ENCODE measurements around the gene MAML2.

The MAML2 gene

GRCh38 chr11:96112192-96113128, 230.5 kb downstream of the MAML2 start:
- DNase-seq, result no peak

- no peak for DNase-seq
These were observed 231.7 kb downstream of the MAML2 start for GRCh38 chr11:96111308-96111707.

- DNase-seq, result no peak
These were observed 232.7 kb downstream of the MAML2 start for GRCh38 chr11:96110302-96110701.

- DNase-seq, result no peak
These were observed 233.5 kb downstream of the MAML2 start for GRCh38 chr11:96109331-96110030.

GRCh38 chr11:96107143-96107824, 235.7 kb downstream of the MAML2 start:
- no peak for DNase-seq

- no peak for DNase-seq
These were observed 236.3 kb downstream of the MAML2 start for GRCh38 chr11:96106645-96107044.

GRCh38 chr11:96105944-96106343, 237.1 kb downstream of the MAML2 start:
- DNase-seq, result no peak

- DNase-seq, result no peak
These were observed 237.6 kb downstream of the MAML2 start for GRCh38 chr11:96105197-96105895.

- no peak for DNase-seq
These were observed 238.5 kb downstream of the MAML2 start for GRCh38 chr11:96104496-96104895.

- DNase-seq, result no peak
These were observed 239.3 kb downstream of the MAML2 start for GRCh38 chr11:96103721-96104120.

- DNase-seq, result no peak
These were observed 239.9 kb downstream of the MAML2 start for GRCh38 chr11:96103102-96103501.

GRCh38 chr11:96102664-96103078, 240.3 kb downstream of the MAML2 start:
- no peak for DNase-seq

GRCh38 chr11:96101146-96101545, 241.8 kb downstream of the MAML2 start:
- DNase-seq, result no peak

GRCh38 chr11:96098511-96099241, 244.3 kb downstream of the MAML2 start:
- DNase-seq, result no peak

GRCh38 chr11:96097844-96098421, 245.1 kb downstream of the MAML2 start:
- no peak for DNase-seq

- DNase-seq, result no peak
These were observed 246.6 kb downstream of the MAML2 start for GRCh38 chr11:96096360-96096759.

- DNase-seq, result no peak
These were observed 247.1 kb downstream of the MAML2 start for GRCh38 chr11:96095884-96096303.

- no peak for DNase-seq
These were observed 248.8 kb downstream of the MAML2 start for GRCh38 chr11:96094156-96094555.

- no peak for DNase-seq
These were observed 250.5 kb downstream of the MAML2 start for GRCh38 chr11:96092511-96092910.

GRCh38 chr11:96091476-96091875, 251.5 kb downstream of the MAML2 start:
- no peak for DNase-seq

- DNase-seq, result no peak
These were observed 252.3 kb downstream of the MAML2 start for GRCh38 chr11:96090711-96091110.

- no peak for DNase-seq
These were observed 254.1 kb downstream of the MAML2 start for GRCh38 chr11:96088914-96089313.
